ENCODE results near the gene KLHL2. TPM values are rescaled to one million over a fixed set of nuclear protein-coding genes. Genes with fewer than 3 reads are reported as not detected.

Gene KLHL2
- total and polyA plus RNA-seq, 9 of the 15 experiments (the other 6 are each of a cell fraction or from before 2014, with no cell fraction given), result 2.5 to 11.3 (median 6.1) TPM

DNA sequence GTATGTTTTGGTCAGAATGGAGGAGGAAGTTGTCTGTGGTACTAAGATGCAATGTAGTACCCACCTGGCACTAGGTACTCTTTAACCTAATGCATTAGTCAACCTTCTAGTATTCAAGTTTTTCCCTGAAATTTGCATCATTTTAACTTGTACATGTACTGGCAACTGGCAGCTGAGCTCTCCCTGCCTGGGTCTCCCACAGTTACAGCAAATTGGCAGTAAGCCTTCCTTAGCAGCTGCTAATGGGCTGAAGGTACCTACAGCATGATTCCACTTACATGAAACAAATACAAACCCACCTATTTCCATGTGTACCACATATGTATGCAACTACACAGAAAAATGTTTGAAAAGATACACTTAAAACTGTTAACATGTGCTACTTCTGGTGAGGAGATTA lies 8.1 kb upstream of the KLHL2 start:
- TF ChIP-seq KHSRP (IDR thresholded peaks at IDR 0.05) (no peak), PHF20 (IDR thresholded peaks at IDR 0.05; ENCODE audit: partially characterized antibody) (no peak), TCF3 (CRISPR knock-in tag; IDR thresholded peaks at IDR 0.05) (no peak), TAF9B (IDR thresholded peaks at IDR 0.05; ENCODE audit: partially characterized antibody) (no peak), THRAP3 (IDR thresholded peaks at IDR 0.05; ENCODE audit: borderline replicate concordance) (no peak), SFPQ (IDR thresholded peaks at IDR 0.05; ENCODE audit: low read depth, low read length) (no peak), ZNF408 (CRISPR knock-in tag; IDR thresholded peaks at IDR 0.05; ENCODE audit: low read depth) (no peak), CLOCK (CRISPR knock-in tag; IDR thresholded peaks at IDR 0.05; ENCODE audit: borderline replicate concordance) (no peak), CHD2 (IDR thresholded peaks at IDR 0.05; ENCODE audit: low read depth, low read length) (no peak), ZNF75A (CRISPR knock-in tag; IDR thresholded peaks at IDR 0.05) (no peak), BRCA1 (IDR thresholded peaks at IDR 0.05) (no peak), BRCA1 (CRISPR knock-in tag; IDR thresholded peaks at IDR 0.05) (no peak), FOSL1 (tag; conservative IDR thresholded peaks at IDR 0.05) (no peak), U2AF1 (optimal IDR thresholded peaks at IDR 0.05; ENCODE audit: low read depth, low read length) (no peak), GTF2E2 (tag; IDR thresholded peaks at IDR 0.05) (no peak)
- no peaks in the 10 kb centered on the region for H3K9me3 ChIP-seq (replicated peaks; ENCODE audit: control insufficient read depth, insufficient read depth, low read depth, low read length)
- DNase-seq (ENCODE audit: extremely low read depth in 1 of 4, low spot score in 3 of 4) (no peak), FAIRE-seq (no peak), ATAC-seq (no peak)
- H3K9me1 ChIP-seq (ENCODE audit: control insufficient read depth, insufficient read depth, low read length), result peaks cover 3% of the 10 kb centered on the region
- no peak overlapping the region for H3K4me3 ChIP-seq
- no peak overlapping the region for H3K9ac ChIP-seq (ENCODE audit: insufficient read depth in 1 of 2, low read depth in 2 of 2, low read length in 2 of 2)
- H3K27ac ChIP-seq (ENCODE audit: extremely low read depth, low read depth, low read length), result no peak overlapping the region
- H4K20me1 ChIP-seq (replicated peaks; ENCODE audit: control insufficient read depth, insufficient read depth, low read length), result no peaks in the 10 kb centered on the region
- in situ Hi-C loops (cut with MboI) (no loop called here), intact Hi-C loops (cut with micrococcal nuclease) (no loop called here)
- CTCF ChIA-PET (ENCODE audit: low intra/inter-chr PET ratio), result no interaction called here
- H3K79me2 ChIP-seq (ENCODE audit: control insufficient read depth, insufficient read depth, low read length), result no peaks in the 10 kb centered on the region
- no peak overlapping the region for H3K4me2 ChIP-seq (ENCODE audit: insufficient read depth, low read length)
- peaks cover 0 to 15% of the 10 kb centered on the region in 2 experiments; a peak in 4 of 5 replicates for H3K27me3 ChIP-seq (ENCODE audit: control insufficient read depth in 2 of 2, insufficient read depth in 2 of 2, low read length in 2 of 2)
- H2AFZ ChIP-seq (ENCODE audit: low read depth, low read length), result no peak overlapping the region
- no peaks in the 10 kb centered on the region for H3K36me3 ChIP-seq (ENCODE audit: control insufficient read depth, insufficient read depth, low read length)
- POLR2A ChIA-PET, result no interaction called here
- H3K4me1 ChIP-seq (replicated peaks in 1 of 2; ENCODE audit: control insufficient read depth in 2 of 2, insufficient read depth in 2 of 2, low read length in 2 of 2), result no peaks in the 10 kb centered on the region
- no TSS peak for BruUV-seq (replicated peaks)
